Endodermal cell (in vitro differentiated cells): Measurements from ENCODE around the gene DSCAML1. TPM values are rescaled to one million over a fixed set of nuclear protein-coding genes. Genes with fewer than 3 reads are reported as not detected.

Experiments
- DNase-seq: peaks from one replicate; pipeline ENCODE4 v3.0.0-alpha.2; 2017
- H3K27ac ChIP-seq: 2 replicates; pipeline ENCODE4 v1.5.1; 2013; ENCODE audit warnings: mild to moderate bottlenecking, low read depth, low read length, moderate library complexity
- H3K27me3 ChIP-seq: 2 replicates; pipeline ENCODE4 v1.6.1; 2013; ENCODE audit warnings: mild to moderate bottlenecking, low read length, moderate library complexity; ENCODE audit not compliant: insufficient read depth, control insufficient read depth, poor library complexity, severe bottlenecking
- H3K36me3 ChIP-seq: 2 replicates; pipeline ENCODE4 v1.7.0; 2013; ENCODE audit warnings: mild to moderate bottlenecking, low read length, moderate library complexity; ENCODE audit not compliant: control insufficient read depth, insufficient read depth
- H3K4me1 ChIP-seq: one replicate; pipeline ENCODE4 v1.7.0; 2013; ENCODE audit warnings: low read length; ENCODE audit not compliant: control insufficient read depth, insufficient read depth
- H3K4me3 ChIP-seq: 2 replicates; pipeline ENCODE4 v1.5.1; 2013; ENCODE audit warnings: mild to moderate bottlenecking, low read length, moderate library complexity
- H3K9ac ChIP-seq: 2 replicates; pipeline ENCODE4 v1.6.1; 2013; ENCODE audit warnings: mild to moderate bottlenecking, low read length, moderate library complexity; ENCODE audit not compliant: poor library complexity, severe bottlenecking; ENCODE audit errors: extremely low read depth
- H3K9me3 ChIP-seq: 2 replicates; pipeline ENCODE4 v1.6.1; 2013; ENCODE audit warnings: mild to moderate bottlenecking, low read length, moderate library complexity; ENCODE audit not compliant: control insufficient read depth
- H3K27ac Mint-ChIP-seq: 2 replicates; pipeline ENCODE4 v1.8.0; 2020; ENCODE audit warnings: mixed read lengths
- H3K27me3 Mint-ChIP-seq: 2 replicates; pipeline ENCODE4 v1.8.0; 2021; ENCODE audit warnings: mild to moderate bottlenecking, mixed read lengths; ENCODE audit not compliant: insufficient read depth
- H3K36me3 Mint-ChIP-seq: 2 replicates; pipeline ENCODE4 v1.8.0; 2020; ENCODE audit warnings: low read depth, mixed read lengths
- H3K4me1 Mint-ChIP-seq: 2 replicates; pipeline ENCODE4 v1.8.0; 2020; ENCODE audit warnings: mixed read lengths
- H3K4me3 Mint-ChIP-seq: 2 replicates; pipeline ENCODE4 v1.8.0; 2020; ENCODE audit warnings: mild to moderate bottlenecking, moderate library complexity, mixed read lengths
- H3K9me3 Mint-ChIP-seq: 2 replicates; pipeline ENCODE4 v1.8.0; 2020; ENCODE audit warnings: mild to moderate bottlenecking, mixed read lengths
- CTCF ChIP-seq: fragments of 200-600 bp; sonication (generic); conservative IDR thresholded peaks from 2 replicates; pipeline ENCODE4 v1.5.0; 2021; ENCODE audit warnings: antibody characterized with exemption, mild to moderate bottlenecking
- WGBS, 2 experiments: methylation state at CpG; one replicate each; pipeline versions ENCODE4 v1.1.5 to v1.1.7; 2013; ENCODE audit warnings: missing lambda C conversion rate in 2 of 2, mixed read lengths in 1 of 2; ENCODE audit not compliant: insufficient coverage in 1 of 2, insufficient read length in 1 of 2; 5-methylcytosine and 5-hydroxymethylcytosine counted together
- total RNA-seq, 2 donors: library from RNA; stranded (reverse); fragmentation: NEBNext Ultra II Directional in 1 of 2; extraction: Animal tissue kit (Norgen Biotek cat#: 25700) in 1 of 2; gene quantifications; 2 replicates in 1 of 2; 3 replicates in 1 of 2; pipeline ENCODE4 v1.2.1, GENCODE V29; 2021

DSCAML1 gene
- total RNA-seq, 2 donors from 2014 or later: 5.6 to 10.9 TPM

- Histone ChIP-seq H3K4me3 (no peak overlapping the region), H3K27ac (no peak overlapping the region), H3K9ac (no peak overlapping the region), H3K4me1 (no peaks in the 10 kb centered on the region), H3K27me3 (no peaks in the 10 kb centered on the region), H3K36me3 (no peaks in the 10 kb centered on the region), H3K9me3 (no peaks in the 10 kb centered on the region)
- Mint-ChIP-seq H3K36me3 (no peaks in the 10 kb centered on the region), H3K4me3 (no peak overlapping the region), H3K4me1 (peaks cover 25% of the 10 kb centered on the region), H3K9me3 (no peaks in the 10 kb centered on the region), H3K27ac (no peak overlapping the region), H3K27me3 (peaks cover 1% of the 10 kb centered on the region)
- peak; percentile 63 for DNase-seq
- no peak for TF ChIP-seq CTCF
- 76 to 78% methylated on average over 4 to 6 of the region's 6 CpGs for WGBS, 2 experiments
These were observed 33.8 kb upstream of the DSCAML1 start for GRCh38 chr11:117830674-117831351.

GRCh38 chr11:117830072-117830471 lies 33.1 kb upstream of the DSCAML1 start:
- Histone ChIP-seq H3K4me1 (no peaks in the 10 kb centered on the region), H3K27me3 (no peaks in the 10 kb centered on the region), H3K4me3 (no peak overlapping the region), H3K27ac (no peak overlapping the region), H3K36me3 (no peaks in the 10 kb centered on the region), H3K9ac (no peak overlapping the region), H3K9me3 (no peaks in the 10 kb centered on the region)
- peak; percentile 43 for DNase-seq
- 96% methylated on average over 5 to 14 of the region's 14 CpGs for WGBS, 2 experiments
- H3K36me3 Mint-ChIP-seq: no peaks in the 10 kb centered on the region
- H3K27ac Mint-ChIP-seq: no peak overlapping the region
- TF ChIP-seq CTCF: no peak
- H3K4me3 Mint-ChIP-seq: no peak overlapping the region
- H3K4me1 Mint-ChIP-seq: peaks cover 25% of the 10 kb centered on the region
- peaks cover 4% of the 10 kb centered on the region for H3K27me3 Mint-ChIP-seq
- H3K9me3 Mint-ChIP-seq: no peaks in the 10 kb centered on the region

GRCh38 chr11:117829369-117829725 lies 32.3 kb upstream of the DSCAML1 start:
- peaks cover 28% of the 10 kb centered on the region for H3K4me1 Mint-ChIP-seq
- H3K36me3 Mint-ChIP-seq: no peaks in the 10 kb centered on the region
- peaks cover 7% of the 10 kb centered on the region for H3K27me3 Mint-ChIP-seq
- TF ChIP-seq CTCF: no peak
- no peak overlapping the region for H3K27ac ChIP-seq
- H3K27me3 ChIP-seq: no peaks in the 10 kb centered on the region
- H3K4me3 ChIP-seq: no peak overlapping the region
- WGBS, 2 experiments: 89 to 96% methylated on average over 4 to 7 of the region's 7 CpGs
- no peak overlapping the region for H3K9ac ChIP-seq
- H3K9me3 Mint-ChIP-seq: no peaks in the 10 kb centered on the region
- H3K4me1 ChIP-seq: no peaks in the 10 kb centered on the region
- H3K4me3 Mint-ChIP-seq: no peak overlapping the region
- no peaks in the 10 kb centered on the region for H3K36me3 ChIP-seq
- DNase-seq: peak; percentile 31
- H3K9me3 ChIP-seq: no peaks in the 10 kb centered on the region
- H3K27ac Mint-ChIP-seq: no peak overlapping the region
